Psoas muscle (tissue), 8 donors: Measurements from ENCODE around the gene H2AZ2. TPM values are rescaled to one million over a fixed set of nuclear protein-coding genes. Genes with fewer than 3 reads are reported as not detected.

Source experiments
- ATAC-seq, 4 donors: fragments of 200-7000 bp; cut with Tn5 transposase; one replicate each; pipeline ENCODE4 v1.9.1; 2020; ENCODE audit warnings: moderate library complexity in 3 of 4, mild to moderate bottlenecking in 2 of 4
- DNase-seq, 2 donors: peaks; one replicate each; pipeline ENCODE4 v3.0.0-alpha.2; 2020
- H3K27ac ChIP-seq: fragments of 200-600 bp; one replicate; pipeline ENCODE4 v1.8.0; 2022
- H3K27me3 ChIP-seq, 3 donors: fragments of 200-600 bp in 1 of 3; one replicate each; pipeline versions ENCODE4 v1.6.1 to v1.8.0; 2013 to 2022; ENCODE audit warnings: low read length in 2 of 3, mild to moderate bottlenecking in 2 of 3, moderate library complexity in 1 of 3; ENCODE audit not compliant: insufficient read depth in 3 of 3
- H3K36me3 ChIP-seq, 2 donors: fragments of 200-600 bp in 1 of 2; one replicate each; pipeline versions ENCODE4 v1.6.1 to v1.8.0; 2013 to 2022; ENCODE audit warnings: low read depth in 1 of 2, mild to moderate bottlenecking in 1 of 2, moderate library complexity in 1 of 2; ENCODE audit not compliant: insufficient read depth in 1 of 2
- H3K4me1 ChIP-seq: fragments of 200-600 bp; one replicate; pipeline ENCODE4 v1.8.0; 2022
- H3K4me3 ChIP-seq: fragments of 200-600 bp; one replicate; pipeline ENCODE4 v1.8.0; 2022; ENCODE audit warnings: mild to moderate bottlenecking
- H3K9me3 ChIP-seq: fragments of 200-600 bp; one replicate; pipeline ENCODE4 v1.8.0; 2022
- CTCF ChIP-seq: fragments of 200-600 bp; IDR thresholded peaks from one replicate; pipeline ENCODE4 v1.8.0; 2022; ENCODE audit warnings: antibody characterized with exemption
- WGBS, 3 donors: extraction: QIAGEN DNeasy Blood & Tissue Kit; methylation state at CpG; one replicate each; pipeline versions ENCODE4 v1.1.6 to v1.1.7; 2013; 5-methylcytosine and 5-hydroxymethylcytosine counted together
- intact Hi-C, 2 donors: fragments of 100-400 bp; cut with DNase I; formaldehyde crosslinking; loops; one replicate each; pipeline versions ENCODE4 v1.11.0 to v1.14.2; 2022
- polyA plus RNA-seq, 3 donors: library from polyadenylated mRNA; stranded (reverse); fragments of 200-250 nt; gene quantifications; one replicate each; pipeline ENCODE4 v1.2.3, GENCODE V29; 2013
- total RNA-seq, 4 donors: library from RNA; stranded (reverse); fragmentation: NEBNext Ultra II Directional in 2 of 4; extraction: Animal tissue kit (Norgen Biotek cat#: 25700) in 2 of 4; gene quantifications; one replicate each; pipeline versions ENCODE4 v1.2.1 to v1.2.4, GENCODE V29; 2021 to 2023
- donor health status: healthy with polysubstance abuse.
- donor health status: DM: no; HTN: no; CAD: no; lungs with moderate emphysema.
- donor health status: Bipolar disorder and iron deficiency.
- donor health status: healthy.
- donor health status: DM: yes; HTN: yes; CAD: no.
- donor health status: DM: no; HTN: no; CAD: no.
- donor health status: DM: no; HTN: no; CAD: no.
- donor health status: DM: yes; HTN: yes; CAD: no.

The H2AZ2 gene
- total and polyA plus RNA-seq, 7 donors, result 37.1 to 155 (median 124) TPM

GRCh38 chr7:44783407-44783806 lies 64.5 kb downstream of the H2AZ2 start:
- ATAC-seq (no peak), DNase-seq (no peak)
- Histone ChIP-seq H3K9me3 (no peaks in the 10 kb centered on the region), H3K27ac (no peak overlapping the region), H3K27me3 (no peaks in the 10 kb centered on the region), H3K4me1 (no peaks in the 10 kb centered on the region), H3K4me3 (no peak overlapping the region), H3K36me3 (no peaks in the 10 kb centered on the region)
- no peak for TF ChIP-seq CTCF
- intact Hi-C loops, result no loop called here

- intact Hi-C loops, result no loop called here
- Histone ChIP-seq H3K4me3 (no peak overlapping the region), H3K36me3 (no peaks in the 10 kb centered on the region), H3K9me3 (no peaks in the 10 kb centered on the region), H3K27ac (no peak overlapping the region), H3K4me1 (no peaks in the 10 kb centered on the region), H3K27me3 (no peaks in the 10 kb centered on the region)
- ATAC-seq, result no peak
- 95 to 100% (median 98%) methylated on average over 1 of the region's 1 CpG for WGBS, 3 donors
- no peak for DNase-seq
- no peak for TF ChIP-seq CTCF
Observed at GRCh38 chr7:44782460-44782859, 65.4 kb downstream of the H2AZ2 start.

Other genes starting within 250 kb of the H2AZ2 start
- 100 to 1,000 TPM; 252 to 500 (median 326) TPM for gene OGDH, start 241.5 kb downstream of the H2AZ2 start, total RNA-seq
- gene OGDH, start 241.5 kb downstream of the H2AZ2 start, polyA plus RNA-seq, result 100 to 1,000 TPM; 176 to 181 (median 179) TPM
- gene ZMIZ2, start 99.2 kb downstream of the H2AZ2 start, total RNA-seq, result 10 to 100 TPM; 25.0 to 32.9 (median 28.6) TPM
- gene ZMIZ2, start 99.2 kb downstream of the H2AZ2 start, polyA plus RNA-seq, result 10 to 100 TPM; 11.7 to 16.0 (median 15.3) TPM
- 100 to 1,000 TPM; 251 to 725 (median 513) TPM for gene PPIA, start 51.4 kb downstream of the H2AZ2 start, total RNA-seq
- 1,000 to 10,000 TPM; 1,071 to 3,448 (median 1,168) TPM for gene PPIA, start 51.4 kb downstream of the H2AZ2 start, polyA plus RNA-seq
- 10 to 100 TPM; 14.1 to 27.2 (median 21.8) TPM for gene PURB, start 37.4 kb upstream of the H2AZ2 start, total RNA-seq
- gene PURB, start 37.4 kb upstream of the H2AZ2 start, polyA plus RNA-seq, result 10 to 100 TPM in 2 of 3 donors, 1 to 10 TPM in 1; 8.8 to 25.5 (median 18.8) TPM
- gene MYO1G, start 130.9 kb upstream of the H2AZ2 start, total RNA-seq, result 1 to 10 TPM in 2 of 4 donors, under 1 TPM in 2; 0.41 to 1.9 (median 0.96) TPM
- gene MYO1G, start 130.9 kb upstream of the H2AZ2 start, polyA plus RNA-seq, result under 1 TPM; 0.11 to 0.30 (median 0.29) TPM
- gene CCM2, start 152.1 kb upstream of the H2AZ2 start, total RNA-seq, result 10 to 100 TPM; 33.3 to 49.9 (median 42.2) TPM
- 100 to 1,000 TPM in 1 of 3 donors, 10 to 100 TPM in 2; 57.6 to 110 (median 76.5) TPM for gene CCM2, start 152.1 kb upstream of the H2AZ2 start, polyA plus RNA-seq
- gene NACAD, start 240.9 kb upstream of the H2AZ2 start, total RNA-seq, result 1 to 10 TPM; 1.1 to 1.4 (median 1.2) TPM
- gene NACAD, start 240.9 kb upstream of the H2AZ2 start, polyA plus RNA-seq, result under 1 TPM; 0.23 to 0.51 (median 0.33) TPM